GM12872 (cell line): Measurements from ENCODE around the gene GAPT.

Source experiments
- TF ChIP-seq, protein P1 (sequence below): IDR thresholded peaks from 3 replicates; pipeline ENCODE4 v1.5.1; 2011; ENCODE audit warnings: low read depth, mild to moderate bottlenecking, low read length, moderate library complexity; ENCODE audit not compliant: insufficient read depth

GAPT gene

DNA sequence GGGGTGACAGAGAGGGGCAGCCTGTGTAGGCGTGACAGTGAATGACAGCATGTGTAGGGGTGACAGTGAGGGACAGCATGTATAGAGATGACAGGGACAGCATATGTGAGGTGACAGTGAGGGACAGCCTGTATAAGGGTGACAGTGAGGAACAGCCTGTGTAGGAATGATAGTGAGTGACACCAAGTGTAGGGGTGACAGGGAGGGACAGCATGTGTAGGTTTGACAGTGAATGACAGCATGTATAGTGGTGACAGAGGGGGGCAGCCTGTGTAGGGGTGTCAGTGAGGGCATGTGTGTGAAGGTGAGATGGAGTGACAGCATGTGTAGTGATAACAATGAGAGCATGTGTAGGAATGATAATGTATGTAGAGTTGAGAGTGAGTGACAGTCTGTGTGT lies 8.7 kb upstream of the GAPT start:
- TF ChIP-seq, protein P1, sequence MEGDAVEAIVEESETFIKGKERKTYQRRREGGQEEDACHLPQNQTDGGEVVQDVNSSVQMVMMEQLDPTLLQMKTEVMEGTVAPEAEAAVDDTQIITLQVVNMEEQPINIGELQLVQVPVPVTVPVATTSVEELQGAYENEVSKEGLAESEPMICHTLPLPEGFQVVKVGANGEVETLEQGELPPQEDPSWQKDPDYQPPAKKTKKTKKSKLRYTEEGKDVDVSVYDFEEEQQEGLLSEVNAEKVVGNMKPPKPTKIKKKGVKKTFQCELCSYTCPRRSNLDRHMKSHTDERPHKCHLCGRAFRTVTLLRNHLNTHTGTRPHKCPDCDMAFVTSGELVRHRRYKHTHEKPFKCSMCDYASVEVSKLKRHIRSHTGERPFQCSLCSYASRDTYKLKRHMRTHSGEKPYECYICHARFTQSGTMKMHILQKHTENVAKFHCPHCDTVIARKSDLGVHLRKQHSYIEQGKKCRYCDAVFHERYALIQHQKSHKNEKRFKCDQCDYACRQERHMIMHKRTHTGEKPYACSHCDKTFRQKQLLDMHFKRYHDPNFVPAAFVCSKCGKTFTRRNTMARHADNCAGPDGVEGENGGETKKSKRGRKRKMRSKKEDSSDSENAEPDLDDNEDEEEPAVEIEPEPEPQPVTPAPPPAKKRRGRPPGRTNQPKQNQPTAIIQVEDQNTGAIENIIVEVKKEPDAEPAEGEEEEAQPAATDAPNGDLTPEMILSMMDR, result no peak

DNA sequence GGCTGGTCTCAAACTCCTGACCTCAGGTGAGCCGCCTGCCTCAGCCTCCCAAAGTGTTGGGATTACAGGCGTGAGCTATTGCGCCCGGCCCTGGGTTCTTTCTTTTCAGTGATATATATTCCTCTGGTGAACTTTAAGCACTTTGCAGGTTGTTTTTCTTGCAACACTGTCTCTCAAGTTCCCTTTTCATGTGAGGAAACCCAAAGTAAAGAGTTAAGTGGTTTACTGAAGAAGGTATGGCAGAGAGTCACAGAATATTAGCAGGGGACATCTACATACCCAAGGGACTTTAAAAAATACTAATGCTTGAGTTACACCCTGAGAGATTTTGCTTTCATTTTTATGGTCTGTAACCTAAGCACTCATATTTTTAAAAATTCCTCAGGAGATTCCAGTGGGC lies 6.7 kb upstream of the GAPT start:
- TF ChIP-seq, protein P1, result no peak

DNA sequence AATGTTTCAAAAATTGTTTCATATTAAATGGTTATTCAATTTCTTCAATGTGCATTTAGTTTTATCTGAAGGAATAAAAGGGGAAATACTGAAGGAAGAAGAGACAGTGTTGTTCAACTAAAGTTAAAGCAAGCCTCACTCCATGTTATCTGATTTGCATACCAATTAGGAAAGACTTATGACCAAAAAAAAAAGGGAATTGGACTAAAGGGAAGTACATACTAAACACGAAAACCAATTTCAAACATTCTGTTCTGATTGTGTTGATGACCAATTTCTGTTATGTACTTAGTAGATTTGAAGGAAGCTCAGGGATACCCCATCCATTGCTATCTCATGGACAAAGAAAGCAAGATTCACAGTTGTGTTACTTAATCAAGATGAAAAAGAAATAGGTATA lies 4.9 kb upstream of the GAPT start:
- TF ChIP-seq, protein P1, result no peak

DNA sequence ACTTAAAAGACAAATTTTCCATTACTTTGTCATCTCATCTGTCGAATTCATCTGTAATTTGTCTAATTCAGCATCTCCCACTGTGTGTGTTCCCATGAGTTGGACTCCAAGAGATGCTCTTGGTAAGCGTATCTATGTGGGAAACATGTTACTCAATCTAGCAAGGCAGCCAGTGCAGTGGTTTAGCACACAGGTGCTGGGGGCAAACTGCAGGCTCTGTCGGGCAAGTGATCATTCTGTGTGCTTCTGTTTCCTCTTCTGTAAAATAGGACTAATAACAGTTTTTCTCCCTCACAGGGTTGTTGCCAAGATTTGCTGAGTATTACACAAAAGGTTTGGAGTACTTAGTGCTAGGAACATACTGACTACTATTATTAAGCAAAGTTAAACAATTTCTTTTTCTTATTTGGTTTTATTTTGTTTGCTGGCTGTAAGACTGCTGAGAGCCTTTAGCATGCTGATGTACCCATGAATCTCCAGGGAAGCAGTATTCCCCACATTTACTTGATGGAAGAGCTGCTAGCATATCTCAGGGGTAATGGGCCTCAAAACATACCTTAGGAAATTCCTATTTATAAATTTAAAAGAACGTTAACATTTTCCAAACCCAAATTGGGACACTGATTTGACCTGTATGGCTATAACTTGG lies 709 bp upstream of the GAPT start:
- TF ChIP-seq, protein P1, result no peak

DNA sequence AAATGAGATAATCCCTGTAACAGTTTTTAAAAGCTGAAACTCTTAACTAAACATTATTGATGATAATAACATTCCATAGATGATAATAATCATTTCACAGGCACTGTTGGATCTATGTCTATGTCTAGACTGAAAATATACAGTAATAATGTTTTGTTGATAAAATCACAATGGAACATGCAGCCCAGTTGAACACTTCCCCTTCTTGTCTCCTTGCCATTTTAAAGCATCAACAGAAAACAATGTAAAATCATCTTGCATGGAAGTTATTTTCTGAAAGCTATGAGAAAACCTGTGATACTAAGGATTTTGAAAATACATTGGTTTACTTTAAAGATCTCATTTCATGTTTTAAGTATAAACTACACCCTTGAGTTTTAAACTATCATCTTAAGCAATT lies 1.9 kb downstream of the GAPT start:
- TF ChIP-seq, protein P1, result no peak

DNA sequence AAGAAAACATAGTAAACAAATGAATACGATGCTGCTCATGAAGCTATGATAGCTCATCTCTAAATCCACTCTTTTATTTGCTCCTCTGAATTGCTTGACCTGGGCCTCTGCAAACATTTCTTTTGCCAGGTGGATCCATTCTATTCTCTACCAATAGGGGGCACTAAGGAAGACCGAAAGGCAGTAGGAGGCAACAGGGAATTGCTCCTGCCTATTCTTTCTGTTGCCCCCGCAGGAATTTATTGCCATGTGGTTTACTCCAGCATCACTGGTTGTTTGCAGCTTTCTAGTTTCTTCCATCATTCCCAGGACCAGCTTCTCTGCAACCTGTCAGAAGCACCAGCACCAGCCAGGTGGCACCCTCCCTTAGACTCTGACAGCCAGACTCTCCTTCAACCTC lies 5.3 kb downstream of the GAPT start:
- TF ChIP-seq, protein P1, result peak; percentile 38

DNA sequence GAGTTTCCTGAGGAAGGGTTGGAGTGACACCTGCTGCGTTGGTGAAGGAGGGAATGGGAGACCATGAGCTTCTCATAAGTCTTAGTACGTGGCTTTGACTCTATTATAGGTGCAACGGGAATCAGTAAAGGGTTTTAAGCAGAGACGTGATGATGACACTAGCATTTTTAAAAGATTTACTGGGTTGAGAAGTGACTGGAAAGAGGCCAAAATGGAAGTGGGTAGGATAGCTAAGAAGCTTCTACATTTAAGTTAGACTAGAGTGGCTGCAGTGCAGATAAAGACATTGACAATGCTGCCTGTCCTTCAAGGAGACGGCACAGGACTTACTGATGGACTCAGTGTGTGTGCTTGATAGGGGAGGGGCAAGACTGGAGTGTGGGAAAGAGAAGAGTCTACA lies 6.2 kb downstream of the GAPT start:
- TF ChIP-seq, protein P1, result no peak
